ENCODE data around the gene CACNA1E.

CACNA1E gene

GRCh38 chr1:181804989-181805388 is 321.7 kb downstream of the CACNA1E start:
- H3K27ac ChIP-seq, result no peak overlapping the region
- no peak for TF ChIP-seq CTCF (conservative IDR thresholded peaks at IDR 0.05)

- H3K27ac ChIP-seq, result no peak overlapping the region
- no peak for TF ChIP-seq CTCF (conservative IDR thresholded peaks at IDR 0.05)
Measured at GRCh38 chr1:181806746-181807145, 323.4 kb downstream of the CACNA1E start.

GRCh38 chr1:181807251-181807650 is 323.9 kb downstream of the CACNA1E start:
- TF ChIP-seq CTCF (conservative IDR thresholded peaks at IDR 0.05), result no peak
- H3K27ac ChIP-seq, result no peak overlapping the region

- H3K27ac ChIP-seq, result no peak overlapping the region
- no peak for TF ChIP-seq CTCF (conservative IDR thresholded peaks at IDR 0.05)
Measured at GRCh38 chr1:181809991-181810545, 326.8 kb downstream of the CACNA1E start.

GRCh38 chr1:181812208-181812607 is 328.9 kb downstream of the CACNA1E start:
- no peak for TF ChIP-seq CTCF (conservative IDR thresholded peaks at IDR 0.05)

GRCh38 chr1:181813266-181813665 is 329.9 kb downstream of the CACNA1E start:
- no peak overlapping the region for H3K27ac ChIP-seq
- TF ChIP-seq CTCF (conservative IDR thresholded peaks at IDR 0.05), result no peak

More at GRCh38 chr1:181812208-181812607, 328.9 kb downstream of the CACNA1E start:
- H3K27ac ChIP-seq, result no peak overlapping the region

GRCh38 chr1:181816608-181817007 is 333.3 kb downstream of the CACNA1E start:
- no peak overlapping the region for H3K27ac ChIP-seq
- no peak for TF ChIP-seq CTCF (conservative IDR thresholded peaks at IDR 0.05)

All from VCaP (cell line).